ENCODE results near the gene PCDHGB1. TPM values are rescaled to one million over a fixed set of nuclear protein-coding genes. Genes with fewer than 3 reads are reported as not detected.
"Not testable (repeated sequence)": the region's sequence is repeated elsewhere in the genome, so short reads cannot be mapped to it uniquely, and the experiment has no call there.

The PCDHGB1 gene
- 10 to 100 TPM in 1 of 2 donors, 1 to 10 TPM in 1; 6.8 to 11.4 TPM for total RNA-seq

GRCh38 chr5:141349917-141350619 lies at the start of gene PCDHGB1:
TSS of gene PCDHGB1 (plus strand) at chr5:141350099. CDS start at chr5:141350261, 162 bp downstream.
- Histone ChIP-seq H3K4me3 (peak within 1 kb of the TSS; percentile 55), H3K36me3 (no peaks in the 10 kb centered on the region), H3K9me3 (peaks cover 79% of the 10 kb centered on the region), H3K27ac (no peak within 1 kb of the TSS), H3K27me3 (replicated peaks; ENCODE audit: insufficient read depth) (no peaks in the 10 kb centered on the region), H3K4me1 (ENCODE audit: control insufficient read depth in 1 of 2, low read depth in 2 of 2) (no peaks in the 10 kb centered on the region)
- ATAC-seq (ENCODE audit: insufficient number of reproducible peaks, low FRiP score, low read depth) (no peak), DNase-seq (ENCODE audit: low spot score) (no peak)
- TF ChIP-seq CTCF (IDR thresholded peaks at IDR 0.05), result no peak

- ATAC-seq (ENCODE audit: insufficient number of reproducible peaks, low FRiP score, low read depth) (no peak), DNase-seq (ENCODE audit: low spot score) (no peak)
- Histone ChIP-seq H3K9me3 (peaks cover 92% of the 10 kb centered on the region), H3K4me3 (no peak within 1 kb of the TSS), H3K27me3 (replicated peaks; ENCODE audit: insufficient read depth) (no peaks in the 10 kb centered on the region), H3K4me1 (ENCODE audit: control insufficient read depth in 1 of 2, low read depth in 2 of 2) (no peaks in the 10 kb centered on the region), H3K27ac (no peak within 1 kb of the TSS), H3K36me3 (peaks cover 4% of the 10 kb centered on the region)
- no peak for TF ChIP-seq CTCF (IDR thresholded peaks at IDR 0.05)
Measured at GRCh38 chr5:141303756-141304155, 46.1 kb upstream of the PCDHGB1 start, which contains the start of gene SLC25A2. TSS of gene SLC25A2 (minus strand) at chr5:141304049. CDS start at chr5:141303865, 184 bp downstream.

- H3K9me3 ChIP-seq, result peaks cover 89% of the 10 kb centered on the region
- H3K27ac ChIP-seq, result no peak overlapping the region
- no peaks in the 10 kb centered on the region for H3K4me1 ChIP-seq (ENCODE audit: control insufficient read depth in 1 of 2, low read depth in 2 of 2)
- TF ChIP-seq CTCF (IDR thresholded peaks at IDR 0.05), result no peak
- ATAC-seq (ENCODE audit: insufficient number of reproducible peaks, low FRiP score, low read depth) (no peak), DNase-seq (ENCODE audit: low spot score) (no peak)
- H3K27me3 ChIP-seq (replicated peaks; ENCODE audit: insufficient read depth), result no peaks in the 10 kb centered on the region
- no peak overlapping the region for H3K4me3 ChIP-seq
- peaks cover 4% of the 10 kb centered on the region for H3K36me3 ChIP-seq
Measured at GRCh38 chr5:141306630-141307029, 43.3 kb upstream of the PCDHGB1 start.

- ATAC-seq (ENCODE audit: insufficient number of reproducible peaks, low FRiP score, low read depth) (no peak), DNase-seq (ENCODE audit: low spot score) (no peak)
- Histone ChIP-seq H3K27ac (no peak overlapping the region), H3K36me3 (peaks cover 27% of the 10 kb centered on the region), H3K4me1 (ENCODE audit: control insufficient read depth in 1 of 2, low read depth in 2 of 2) (no peaks in the 10 kb centered on the region), H3K9me3 (peaks cover 93% of the 10 kb centered on the region), H3K4me3 (no peak overlapping the region), H3K27me3 (replicated peaks; ENCODE audit: insufficient read depth) (no peaks in the 10 kb centered on the region)
- TF ChIP-seq CTCF (IDR thresholded peaks at IDR 0.05), result no peak
Measured at GRCh38 chr5:141313711-141314110, 36.2 kb upstream of the PCDHGB1 start.

GRCh38 chr5:141316963-141317362 lies 32.9 kb upstream of the PCDHGB1 start:
- not testable (repeated sequence) for H3K27me3 ChIP-seq (replicated peaks; ENCODE audit: insufficient read depth); H3K27ac ChIP-seq; H3K4me3 ChIP-seq; ATAC-seq (ENCODE audit: insufficient number of reproducible peaks, low FRiP score, low read depth); DNase-seq (ENCODE audit: low spot score)
- peaks cover 82% of the 10 kb centered on the region for H3K9me3 ChIP-seq
- peaks cover 36% of the 10 kb centered on the region for H3K36me3 ChIP-seq
- H3K4me1 ChIP-seq (ENCODE audit: control insufficient read depth in 1 of 2, low read depth in 2 of 2), result peaks cover 0 to 12% of the 10 kb centered on the region in 2 donors
